Measurements from ENCODE around the gene PIP4K2A. TPM values are rescaled to one million over a fixed set of nuclear protein-coding genes. Genes with fewer than 3 reads are reported as not detected.

The PIP4K2A gene
- total and polyA plus RNA-seq, 2 of the 8 experiments (the other 6 are each of a cell fraction or from before 2014, with no cell fraction given): 19.0 to 60.9 TPM

- no peaks in the 10 kb centered on the region for H3K23me2 ChIP-seq (ENCODE audit: low read depth, low read length)
- no peak overlapping the region for H3K23ac ChIP-seq (ENCODE audit: insufficient read length)
- CTCF ChIA-PET (ENCODE audit: partially characterized antibody): interaction anchor here (1.2 kb wide), 1 partner anchor 547 kb away, joined by 3 read pairs; no protein-coding TSS in a partner anchor
- no peaks in the 10 kb centered on the region for H3K79me1 ChIP-seq (ENCODE audit: low read depth, low read length)
- H3K14ac ChIP-seq (ENCODE audit: insufficient read length): no peak overlapping the region
- no peak overlapping the region for H2BK5ac ChIP-seq (ENCODE audit: low read depth, low read length)
- no peak for FAIRE-seq
- H3K4me3 ChIP-seq (ENCODE audit: extremely low read depth in 1 of 4, insufficient read depth in 2 of 4, low read depth in 3 of 4, low read length in 4 of 4): no peak overlapping the region
- H2AFZ ChIP-seq (ENCODE audit: low read length): no peak overlapping the region
- POLR2A ChIA-PET (ENCODE audit: partially characterized antibody): no interaction called here
- no peak overlapping the region for H4K91ac ChIP-seq (replicated peaks; ENCODE audit: insufficient read length, low read length)
- H3K18ac ChIP-seq (ENCODE audit: extremely low read depth, low read length): no peak overlapping the region
- no peaks in the 10 kb centered on the region for H3K9me3 ChIP-seq (ENCODE audit: insufficient read depth in 2 of 2, low read depth in 1 of 2, low read length in 1 of 2)
- no peak overlapping the region for H2BK12ac ChIP-seq (ENCODE audit: low read depth, low read length)
- H2BK15ac ChIP-seq (ENCODE audit: low read length): no peak overlapping the region
- no peak for DNase-seq (ENCODE audit: low read depth in 1 of 2, low spot score in 2 of 2)
- no peak overlapping the region for H3K4ac ChIP-seq (replicated peaks; ENCODE audit: insufficient read length, low read depth, low read length)
- no peaks in the 10 kb centered on the region for H3K36me3 ChIP-seq (ENCODE audit: control insufficient read depth in 2 of 4, insufficient read depth in 4 of 4, low read length in 3 of 4)
- no peaks in the 10 kb centered on the region for H4K20me1 ChIP-seq (replicated peaks in 1 of 2; ENCODE audit: control insufficient read depth in 1 of 2, insufficient read depth in 2 of 2, low read length in 2 of 2)
- H3K56ac ChIP-seq (replicated peaks; ENCODE audit: insufficient read length, low read depth, low read length): no peak overlapping the region
- no peak overlapping the region for H3K4me2 ChIP-seq (ENCODE audit: insufficient read depth in 1 of 2, low read depth in 2 of 2, low read length in 2 of 2)
- H4K8ac ChIP-seq (ENCODE audit: extremely low read depth, insufficient read depth, low read length): no peak overlapping the region
- no peak overlapping the region for H2BK120ac ChIP-seq (replicated peaks; ENCODE audit: low read depth, low read length)
- WGBS, 2 experiments (ENCODE audit: extremely low coverage in 1 of 2, insufficient coverage in 1 of 2, insufficient read length in 1 of 2, insufficient replicate concordance in 2 of 2, low coverage in 1 of 2, low lambda C conversion rate in 2 of 2, missing lambda C conversion rate in 1 of 2): 96% methylated on average over 1 of the region's 1 CpG; no CpG with 5 or more reads in 1 of the 2 experiments
- H4K5ac ChIP-seq (ENCODE audit: insufficient read length, low read depth, low read length): no peak overlapping the region
- H3K4me1 ChIP-seq (replicated peaks in 1 of 4; ENCODE audit: control insufficient read depth in 3 of 4, insufficient read depth in 4 of 4, low read length in 3 of 4): peaks cover 0 to 2% (median 0%) of the 10 kb centered on the region in 4 experiments; a peak in 1 of 7 replicates
- no peak overlapping the region for H3K27ac ChIP-seq (ENCODE audit: low read depth, low read length)
- no peak overlapping the region for H2BK20ac ChIP-seq (ENCODE audit: low read length)
- no peak overlapping the region for H2AK5ac ChIP-seq (ENCODE audit: low read depth, low read length)
- H3K9ac ChIP-seq (replicated peaks in 1 of 4; ENCODE audit: extremely low read depth in 1 of 4, low read depth in 3 of 4, low read length in 3 of 4): no peak overlapping the region
- H3K79me2 ChIP-seq (ENCODE audit: control insufficient read depth in 1 of 2, insufficient read depth in 2 of 2, low read length in 2 of 2): no peaks in the 10 kb centered on the region
- TF ChIP-seq RAD21 (IDR thresholded peaks at IDR 0.05 in 1 of 2, conservative IDR thresholded peaks at IDR 0.05 in 1 of 2; ENCODE audit: low read depth in 2 of 2, low read length in 2 of 2): no peak
- no peak for TF ChIP-seq CBX5 (IDR thresholded peaks at IDR 0.05; ENCODE audit: low read depth, low read length)
- no peak for TF ChIP-seq NRF1 (IDR thresholded peaks at IDR 0.05; ENCODE audit: low read depth, low read length)
- no peak for TF ChIP-seq RXRA (IDR thresholded peaks at IDR 0.05; ENCODE audit: insufficient read depth, low read depth, low read length)
- no peak for TF ChIP-seq RFX5 (IDR thresholded peaks at IDR 0.05; ENCODE audit: borderline replicate concordance, low read depth, low read length)
- TF ChIP-seq POLR2A (IDR thresholded peaks at IDR 0.05; ENCODE audit: control extremely low read depth in 1 of 2, low read depth in 2 of 2, low read length in 2 of 2): no peak
- TF ChIP-seq CEBPB (IDR thresholded peaks at IDR 0.05; ENCODE audit: low read depth, low read length): no peak
- no peak for TF ChIP-seq SP1 (IDR thresholded peaks at IDR 0.05; ENCODE audit: low read depth, low read length)
- no peak for TF ChIP-seq HDAC6 (IDR thresholded peaks at IDR 0.05; ENCODE audit: low read depth, low read length)
- TF ChIP-seq BACH1 (IDR thresholded peaks at IDR 0.05; ENCODE audit: low read length): no peak
- no peak for TF ChIP-seq TAF1 (IDR thresholded peaks at IDR 0.05; ENCODE audit: low read depth, low read length)
- no peak for TF ChIP-seq ASH2L (IDR thresholded peaks at IDR 0.05; ENCODE audit: low read length)
- H3K27me3 ChIP-seq (replicated peaks in 1 of 4; ENCODE audit: control insufficient read depth in 3 of 4, extremely low read depth in 1 of 4, insufficient read depth in 3 of 4, low read length in 3 of 4): no peaks in the 10 kb centered on the region
Measured at GRCh38 chr10:22557321-22557720, 157.1 kb downstream of the PIP4K2A start.

Data from H1 (cell line).